K562 (cell line): ENCODE data around the gene OR9I1. TPM values are rescaled to one million over a fixed set of nuclear protein-coding genes. Genes with fewer than 3 reads are reported as not detected.

Experiments
- polyA plus RNA-seq, 8 experiments: library from polyadenylated mRNA; depleted of rRNA in 4 of 8; stranded (reverse) in 5 of 8; unstranded in 3 of 8; fragments of >200 nt; fragmentation: Nextera tagmentation in 2 of 8; fragmentation: Illumina TruSeq in 1 of 8; extraction: Ambion mirVana in 2 of 8; extraction: Trizol in 1 of 8; gene quantifications; 2 replicates each; pipeline versions ENCODE4 v1.2.1 to v1.2.3, GENCODE V29; 2011 to 2014; ENCODE audit warnings: inconsistent platforms in 1 of 8, missing spikeins in 1 of 8
- total RNA-seq, 7 experiments: library from RNA; depleted of rRNA in 6 of 7; stranded (reverse); fragments of >200 nt in 6 of 7; fragmentation: Illumina TruSeq in 2 of 7; extraction: Trizol in 2 of 7; gene quantifications; 2 replicates each; pipeline versions ENCODE4 v1.2.1 to v1.2.3, GENCODE V29; 2011 to 2021; ENCODE audit warnings: low replicate concordance in 1 of 7

Gene OR9I1
- total and polyA plus RNA-seq, 9 of the 15 experiments (the other 6 are each of a cell fraction or from before 2014, with no cell fraction given): not detected

Other genes with a start within 250 kb of the OR9I1 start
Only the 7 nearest of the 8 such genes appear.
- not detected in 2 replicates for gene OR9Q1, start 101.6 kb downstream of the OR9I1 start, total RNA-seq (2014; rRNA removed)
- gene OR9Q1, start 101.6 kb downstream of the OR9I1 start, total RNA-seq (2014; rRNA removed; fragmentation: Illumina TruSeq; extraction: Trizol): not detected in 2 replicates
- not detected in 2 replicates for gene OR9Q1, start 101.6 kb downstream of the OR9I1 start, total RNA-seq (2015; rRNA removed; fragmentation: Illumina TruSeq; extraction: Trizol)
- gene OR9Q1, start 101.6 kb downstream of the OR9I1 start, total RNA-seq (2021): not detected in 2 replicates
- gene OR9Q1, start 101.6 kb downstream of the OR9I1 start, polyA plus RNA-seq (2011; rRNA removed): not detected in 2 replicates
- not detected in 2 replicates for gene OR9Q1, start 101.6 kb downstream of the OR9I1 start, polyA plus RNA-seq (2014; fragmentation: Illumina TruSeq; extraction: Trizol)
- gene OR9Q1, start 101.6 kb downstream of the OR9I1 start, polyA plus RNA-seq (2014; fragmentation: Nextera tagmentation; extraction: Ambion mirVana): not detected
- not detected in 2 replicates for gene OR9Q1, start 101.6 kb downstream of the OR9I1 start, polyA plus RNA-seq (2014; rRNA removed)
- gene OR6Q1, start 94.6 kb downstream of the OR9I1 start, total RNA-seq (2014; rRNA removed): not detected in 2 replicates
- gene OR6Q1, start 94.6 kb downstream of the OR9I1 start, total RNA-seq (2014; rRNA removed; fragmentation: Illumina TruSeq; extraction: Trizol): not detected in 2 replicates
- not detected in 2 replicates for gene OR6Q1, start 94.6 kb downstream of the OR9I1 start, total RNA-seq (2015; rRNA removed; fragmentation: Illumina TruSeq; extraction: Trizol)
- not detected in 2 replicates for gene OR6Q1, start 94.6 kb downstream of the OR9I1 start, total RNA-seq (2021)
- not detected in 2 replicates for gene OR6Q1, start 94.6 kb downstream of the OR9I1 start, polyA plus RNA-seq (2011; rRNA removed)
- gene OR6Q1, start 94.6 kb downstream of the OR9I1 start, polyA plus RNA-seq (2014; fragmentation: Illumina TruSeq; extraction: Trizol): not detected in 2 replicates
- not detected for gene OR6Q1, start 94.6 kb downstream of the OR9I1 start, polyA plus RNA-seq (2014; fragmentation: Nextera tagmentation; extraction: Ambion mirVana)
- gene OR6Q1, start 94.6 kb downstream of the OR9I1 start, polyA plus RNA-seq (2014; rRNA removed): not detected in 2 replicates
- not detected in 2 replicates for gene OR9Q2, start 63.5 kb upstream of the OR9I1 start, total RNA-seq (2014; rRNA removed)
- gene OR9Q2, start 63.5 kb upstream of the OR9I1 start, total RNA-seq (2014; rRNA removed; fragmentation: Illumina TruSeq; extraction: Trizol): not detected in 2 replicates
- gene OR9Q2, start 63.5 kb upstream of the OR9I1 start, total RNA-seq (2015; rRNA removed; fragmentation: Illumina TruSeq; extraction: Trizol): not detected in 2 replicates
- not detected in 2 replicates for gene OR9Q2, start 63.5 kb upstream of the OR9I1 start, total RNA-seq (2021)
- not detected in 2 replicates for gene OR9Q2, start 63.5 kb upstream of the OR9I1 start, polyA plus RNA-seq (2011; rRNA removed)
- gene OR9Q2, start 63.5 kb upstream of the OR9I1 start, polyA plus RNA-seq (2014; fragmentation: Illumina TruSeq; extraction: Trizol): not detected in 2 replicates
- not detected for gene OR9Q2, start 63.5 kb upstream of the OR9I1 start, polyA plus RNA-seq (2014; fragmentation: Nextera tagmentation; extraction: Ambion mirVana)
- gene OR9Q2, start 63.5 kb upstream of the OR9I1 start, polyA plus RNA-seq (2014; rRNA removed): not detected in 2 replicates
- gene OR1S2, start 78.6 kb upstream of the OR9I1 start, total RNA-seq (2014; rRNA removed): not detected in 2 replicates
- not detected in 2 replicates for gene OR1S2, start 78.6 kb upstream of the OR9I1 start, total RNA-seq (2014; rRNA removed; fragmentation: Illumina TruSeq; extraction: Trizol)
- gene OR1S2, start 78.6 kb upstream of the OR9I1 start, total RNA-seq (2015; rRNA removed; fragmentation: Illumina TruSeq; extraction: Trizol): not detected in 2 replicates
- not detected in 2 replicates for gene OR1S2, start 78.6 kb upstream of the OR9I1 start, total RNA-seq (2021)
- gene OR1S2, start 78.6 kb upstream of the OR9I1 start, polyA plus RNA-seq (2011; rRNA removed): not detected in 2 replicates
- gene OR1S2, start 78.6 kb upstream of the OR9I1 start, polyA plus RNA-seq (2014; fragmentation: Illumina TruSeq; extraction: Trizol): not detected in 2 replicates
- gene OR1S2, start 78.6 kb upstream of the OR9I1 start, polyA plus RNA-seq (2014; fragmentation: Nextera tagmentation; extraction: Ambion mirVana): not detected
- gene OR1S2, start 78.6 kb upstream of the OR9I1 start, polyA plus RNA-seq (2014; rRNA removed): not detected in 2 replicates
- not detected in 2 replicates for gene OR1S1, start 87.2 kb upstream of the OR9I1 start, total RNA-seq (2014; rRNA removed)
- gene OR1S1, start 87.2 kb upstream of the OR9I1 start, total RNA-seq (2014; rRNA removed; fragmentation: Illumina TruSeq; extraction: Trizol): not detected in 2 replicates
- gene OR1S1, start 87.2 kb upstream of the OR9I1 start, total RNA-seq (2015; rRNA removed; fragmentation: Illumina TruSeq; extraction: Trizol): not detected in 2 replicates
- gene OR1S1, start 87.2 kb upstream of the OR9I1 start, total RNA-seq (2021): not detected in 2 replicates
- not detected in 2 replicates for gene OR1S1, start 87.2 kb upstream of the OR9I1 start, polyA plus RNA-seq (2011; rRNA removed)
- not detected in 2 replicates for gene OR1S1, start 87.2 kb upstream of the OR9I1 start, polyA plus RNA-seq (2014; fragmentation: Illumina TruSeq; extraction: Trizol)
- gene OR1S1, start 87.2 kb upstream of the OR9I1 start, polyA plus RNA-seq (2014; fragmentation: Nextera tagmentation; extraction: Ambion mirVana): not detected
- gene OR1S1, start 87.2 kb upstream of the OR9I1 start, polyA plus RNA-seq (2014; rRNA removed): not detected in 2 replicates
- not detected in 2 replicates for gene OR10Q1, start 103.4 kb upstream of the OR9I1 start, total RNA-seq (2014; rRNA removed)
- not detected in 2 replicates for gene OR10Q1, start 103.4 kb upstream of the OR9I1 start, total RNA-seq (2014; rRNA removed; fragmentation: Illumina TruSeq; extraction: Trizol)
- gene OR10Q1, start 103.4 kb upstream of the OR9I1 start, total RNA-seq (2015; rRNA removed; fragmentation: Illumina TruSeq; extraction: Trizol): not detected in 2 replicates
- gene OR10Q1, start 103.4 kb upstream of the OR9I1 start, total RNA-seq (2021): not detected in 2 replicates
- gene OR10Q1, start 103.4 kb upstream of the OR9I1 start, polyA plus RNA-seq (2011; rRNA removed): not detected in 2 replicates
- gene OR10Q1, start 103.4 kb upstream of the OR9I1 start, polyA plus RNA-seq (2014; fragmentation: Illumina TruSeq; extraction: Trizol): not detected in 2 replicates
- not detected for gene OR10Q1, start 103.4 kb upstream of the OR9I1 start, polyA plus RNA-seq (2014; fragmentation: Nextera tagmentation; extraction: Ambion mirVana)
- gene OR10Q1, start 103.4 kb upstream of the OR9I1 start, polyA plus RNA-seq (2014; rRNA removed): not detected in 2 replicates
- not detected in 2 replicates for gene OR10W1, start 142.7 kb upstream of the OR9I1 start, total RNA-seq (2014; rRNA removed)
- not detected in 2 replicates for gene OR10W1, start 142.7 kb upstream of the OR9I1 start, total RNA-seq (2014; rRNA removed; fragmentation: Illumina TruSeq; extraction: Trizol)
- not detected in 2 replicates for gene OR10W1, start 142.7 kb upstream of the OR9I1 start, total RNA-seq (2015; rRNA removed; fragmentation: Illumina TruSeq; extraction: Trizol)
- not detected in 2 replicates for gene OR10W1, start 142.7 kb upstream of the OR9I1 start, total RNA-seq (2021)
- not detected in 2 replicates for gene OR10W1, start 142.7 kb upstream of the OR9I1 start, polyA plus RNA-seq (2011; rRNA removed)
- not detected in 2 replicates for gene OR10W1, start 142.7 kb upstream of the OR9I1 start, polyA plus RNA-seq (2014; fragmentation: Illumina TruSeq; extraction: Trizol)
- not detected for gene OR10W1, start 142.7 kb upstream of the OR9I1 start, polyA plus RNA-seq (2014; fragmentation: Nextera tagmentation; extraction: Ambion mirVana)
- gene OR10W1, start 142.7 kb upstream of the OR9I1 start, polyA plus RNA-seq (2014; rRNA removed): not detected in 2 replicates